Activated gamma-delta T cell (primary cell): ENCODE measurements around the gene CFAP46.
"Not testable (repeated sequence)": the region's sequence is repeated elsewhere in the genome, so short reads cannot be mapped to it uniquely, and the experiment has no call there.

ENCODE experiments used
- DNase-seq: peaks from one replicate; lab custom pipeline; 2025; lab: John Stamatoyannopoulos, UW

CFAP46 gene

DNA sequence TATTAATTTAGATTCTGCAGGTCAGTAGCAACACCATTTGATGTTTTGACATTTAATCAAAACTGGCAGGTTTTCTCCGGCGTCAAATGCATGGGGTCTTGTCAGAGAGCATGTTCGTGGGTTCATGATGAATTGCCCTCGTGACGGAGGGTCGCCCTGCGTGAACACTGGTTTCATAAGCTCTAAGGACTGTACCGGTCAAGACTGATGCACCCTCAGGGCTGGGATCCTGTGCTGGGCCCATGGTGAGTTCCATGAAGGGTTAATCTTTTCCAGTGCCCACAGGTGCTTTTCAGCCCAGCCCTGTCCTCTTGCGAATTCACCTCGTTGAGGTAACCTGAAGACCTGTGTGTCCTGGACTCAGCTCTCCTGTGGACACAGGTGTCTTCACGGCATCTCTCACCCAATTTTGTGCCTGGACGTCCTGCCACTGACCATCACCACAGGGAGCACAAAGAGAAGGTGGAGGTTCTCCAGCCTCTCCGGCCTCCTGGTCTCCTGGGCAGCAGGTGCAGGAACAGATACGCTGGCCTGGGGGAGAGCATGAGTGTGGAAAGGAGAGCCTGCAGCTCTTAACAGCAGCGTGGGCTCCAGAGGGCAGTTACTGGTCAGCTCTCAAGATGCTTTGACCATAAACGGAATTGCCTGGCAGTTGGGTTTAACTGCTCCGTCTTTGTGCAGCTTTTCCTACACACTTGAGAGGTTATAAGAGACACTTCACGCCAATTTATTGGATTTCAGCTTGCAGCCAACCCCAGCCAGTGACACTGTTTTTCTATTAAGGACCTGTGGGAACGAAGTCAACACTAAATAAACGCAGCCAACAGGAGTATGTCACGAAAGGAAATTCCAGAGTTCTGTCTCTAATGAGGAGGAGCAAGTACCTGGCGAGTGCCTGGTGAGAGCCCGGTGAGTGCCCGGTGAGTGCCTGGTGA, 37.4 kb upstream of the CFAP46 start:
- no peak for DNase-seq

DNA sequence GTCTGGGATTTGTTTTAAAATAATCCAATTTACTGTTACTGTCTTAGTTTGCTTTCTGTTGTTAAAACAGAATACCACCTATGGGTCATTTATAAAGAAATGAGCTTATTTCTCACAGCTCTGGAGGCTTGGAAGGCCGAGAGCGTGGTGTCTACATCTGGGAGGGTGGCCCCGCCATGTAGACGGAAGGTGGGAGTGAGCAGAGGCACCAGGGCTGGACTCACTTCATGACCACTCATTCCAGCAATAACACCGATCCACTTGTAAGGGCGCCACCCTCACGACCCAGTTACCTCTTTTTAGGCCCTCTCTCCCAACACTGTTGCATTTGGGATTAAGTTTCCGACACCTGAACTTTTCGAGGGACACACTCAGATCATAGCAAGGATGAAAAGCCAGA, 36.2 kb upstream of the CFAP46 start:
- DNase-seq = no peak

DNA sequence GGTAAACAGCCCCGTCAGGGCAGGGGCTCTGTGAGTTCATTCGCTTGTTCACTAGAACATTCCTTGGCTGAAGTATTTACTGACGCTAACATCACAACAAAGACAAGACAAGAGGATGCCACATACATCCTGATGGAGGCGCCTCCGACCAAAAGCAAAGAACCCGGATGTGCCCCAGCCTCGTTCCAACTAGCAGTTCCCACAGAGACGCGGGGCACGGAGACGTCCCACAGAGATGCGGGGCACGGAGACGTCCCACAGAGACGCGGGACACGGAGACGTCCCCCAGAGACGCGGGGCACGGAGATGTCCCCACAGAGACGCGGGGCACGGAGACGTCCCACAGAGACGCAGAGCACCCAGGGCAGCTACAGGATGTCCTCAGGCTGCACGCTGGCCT, 35.4 kb upstream of the CFAP46 start:
- no peak for DNase-seq

DNA sequence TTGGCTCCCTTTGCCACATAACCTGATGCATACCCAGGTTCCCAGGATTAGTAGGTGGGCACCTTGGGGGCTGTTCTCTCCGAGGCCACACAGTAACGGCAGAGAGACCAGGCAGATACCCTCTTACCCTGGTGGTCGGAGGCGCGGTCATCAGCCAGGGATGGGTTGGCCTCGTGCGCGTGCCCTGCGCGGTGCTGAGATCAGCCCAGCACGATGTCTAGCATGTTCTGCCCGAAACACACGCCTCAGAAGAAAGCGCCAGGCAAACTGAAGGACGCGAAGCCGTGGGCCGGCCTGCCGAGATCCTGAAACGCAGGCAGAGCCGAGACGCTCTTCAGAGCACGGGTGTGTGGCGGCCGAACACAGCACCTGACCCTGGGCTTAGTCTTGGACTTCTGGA, 34.7 kb upstream of the CFAP46 start:
- DNase-seq = no peak

GRCh38 chr10:132975831-132976682, 33.7 kb upstream of the CFAP46 start:
- DNase-seq = no peak

DNA sequence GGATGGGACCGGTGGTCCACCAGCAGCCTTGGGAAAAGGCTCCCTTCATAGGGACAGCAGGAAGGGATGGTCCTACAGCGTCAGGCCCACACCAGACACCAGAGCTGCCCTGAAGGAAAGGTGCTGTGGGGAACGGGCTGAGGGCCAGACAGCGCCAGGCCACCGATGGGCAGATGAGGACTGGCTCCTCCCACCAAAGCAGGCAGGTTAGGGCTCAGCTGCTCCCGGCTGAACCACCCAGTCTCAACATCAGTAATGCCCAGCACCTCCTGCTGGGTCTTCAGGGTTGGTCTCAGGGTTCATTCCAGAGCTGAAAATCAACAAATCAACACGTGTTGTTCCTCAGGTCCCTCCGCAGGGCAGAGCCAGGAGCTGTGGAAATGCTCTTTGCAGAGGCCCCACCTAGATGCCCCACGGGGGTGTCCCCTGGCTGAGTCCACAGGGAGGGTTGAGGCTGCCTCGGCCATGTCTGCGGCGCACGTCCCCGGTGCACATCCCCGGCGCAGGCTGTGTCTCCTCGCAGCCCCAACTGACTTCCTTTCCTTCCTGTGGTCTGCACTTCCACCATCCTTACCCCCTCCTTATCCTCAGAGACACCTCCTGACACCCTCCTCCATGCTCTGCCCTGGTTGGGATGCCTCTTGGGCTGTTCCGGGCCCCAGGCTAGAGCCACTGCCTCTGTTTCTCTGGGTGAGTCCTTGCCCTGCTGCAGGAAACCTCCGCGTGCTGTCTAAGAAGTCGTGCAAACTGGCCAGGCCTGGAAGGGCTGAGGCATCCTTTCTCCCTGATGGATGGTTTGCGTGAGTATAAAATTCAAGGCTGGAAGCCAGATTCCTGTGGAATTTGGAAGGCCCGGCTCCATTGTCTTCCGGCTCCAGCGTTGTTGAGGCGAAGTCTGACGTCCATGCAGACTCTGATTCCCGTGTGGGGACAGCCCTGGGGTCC, 32.8 kb upstream of the CFAP46 start:
- no peak for DNase-seq

DNA sequence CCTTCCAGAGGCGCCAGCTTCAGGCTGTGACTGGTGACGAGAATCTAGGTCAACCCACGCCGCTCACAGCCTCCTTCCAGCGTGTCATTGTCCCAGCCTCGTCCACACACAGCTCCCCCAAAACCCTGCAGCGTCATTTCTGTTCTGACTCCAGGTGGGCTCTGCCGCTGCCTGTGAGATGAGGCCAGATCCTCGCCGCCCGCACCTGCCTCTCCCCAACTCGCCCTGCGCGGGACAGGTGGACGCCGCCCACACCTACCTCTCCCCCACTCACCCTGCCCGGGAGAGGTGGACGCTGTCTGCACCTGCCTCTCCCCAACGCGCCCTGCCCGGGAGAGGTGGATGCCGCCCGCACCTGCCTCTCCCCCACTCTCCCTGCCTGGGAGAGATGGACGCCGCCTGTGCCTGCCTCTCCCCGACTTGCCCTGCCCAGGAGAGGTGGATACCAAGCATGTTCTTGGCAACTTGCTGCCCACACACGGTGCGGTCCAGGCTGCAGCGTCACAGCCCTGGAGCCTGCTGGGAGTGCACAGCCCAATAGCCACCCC, 32.0 kb upstream of the CFAP46 start:
- no peak for DNase-seq

- no peak for DNase-seq
These were observed 31.5 kb upstream of the CFAP46 start for GRCh38 chr10:132973903-132974241.

DNA sequence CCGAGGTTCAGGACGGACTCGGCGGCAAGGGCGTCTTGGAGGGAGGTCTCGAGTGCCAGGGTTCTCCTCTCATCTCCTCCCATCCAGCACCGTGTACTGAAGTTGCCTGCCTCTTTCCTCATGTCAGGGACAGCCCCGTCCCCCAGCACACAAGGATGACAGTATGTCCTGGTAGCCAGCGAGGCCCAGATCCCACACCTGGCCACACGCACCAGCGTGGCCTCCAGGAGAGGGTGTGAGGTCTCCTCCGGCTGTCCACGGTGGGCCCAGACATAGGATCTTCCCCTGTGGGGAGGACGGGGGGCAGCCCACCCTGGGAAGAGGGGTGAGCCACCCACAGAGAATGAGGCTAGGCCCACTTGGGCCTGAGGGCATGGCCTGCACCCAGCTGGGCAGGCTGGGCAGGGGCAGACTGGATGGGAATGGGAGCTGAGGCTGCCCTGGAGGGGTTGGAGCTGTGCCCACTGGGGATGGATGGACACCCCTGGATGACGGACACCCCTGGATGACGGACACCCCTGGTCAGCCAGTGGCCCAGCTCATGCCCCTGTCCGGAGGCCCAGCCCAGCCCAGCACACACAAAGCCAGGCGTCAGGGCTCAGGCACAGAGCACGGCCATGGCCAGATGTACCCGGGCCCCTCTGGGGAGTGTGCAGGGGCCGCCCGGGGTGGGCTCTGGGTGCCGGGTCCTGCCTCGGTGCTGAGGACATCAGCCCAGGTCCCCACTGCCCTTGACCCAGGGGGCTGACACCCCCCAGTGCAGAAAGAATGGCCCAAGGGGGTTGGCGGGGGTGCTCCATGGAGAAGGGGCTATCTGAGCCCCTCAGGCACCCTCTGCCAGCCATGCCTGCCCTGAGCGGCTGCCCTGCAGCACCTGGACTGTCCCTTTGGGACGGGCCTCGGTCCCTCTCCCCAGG, 30.9 kb upstream of the CFAP46 start:
- no peak for DNase-seq

GRCh38 chr10:132972149-132972985, 30.0 kb upstream of the CFAP46 start:
- no peak for DNase-seq

DNA sequence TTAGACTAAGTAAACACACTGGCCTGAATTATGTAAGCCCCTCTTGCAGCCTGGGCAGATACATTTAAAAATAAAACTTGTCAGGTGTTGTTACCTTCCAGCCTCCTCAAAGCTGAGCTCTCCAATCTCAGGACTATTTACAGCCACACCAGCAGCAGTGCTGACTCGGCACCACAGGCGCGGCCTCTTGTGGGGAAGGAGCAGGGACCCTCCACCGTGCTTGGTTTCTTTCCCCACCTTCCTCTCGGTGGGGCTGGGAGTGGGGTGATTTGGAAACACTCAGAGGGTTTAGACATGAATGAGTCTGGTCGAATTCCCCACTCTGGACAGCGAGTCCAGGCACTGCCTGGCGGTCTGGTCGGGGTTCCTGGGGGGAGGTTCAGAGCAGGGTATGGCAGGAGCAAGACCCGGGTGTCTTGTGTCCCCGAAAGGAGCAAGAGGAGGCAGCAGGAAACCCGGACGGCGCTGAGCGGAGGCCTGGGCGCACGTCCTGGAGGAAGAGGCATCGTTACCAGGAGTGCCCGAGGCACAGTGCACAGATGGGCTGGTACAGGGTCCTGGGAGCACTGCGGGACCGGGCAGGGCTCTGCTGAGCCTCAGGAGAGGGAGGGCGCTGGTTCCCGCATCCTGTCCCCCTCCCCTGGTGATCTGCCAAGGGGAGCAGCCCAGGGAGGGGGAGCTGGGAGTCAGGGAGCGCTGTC, 29.2 kb upstream of the CFAP46 start:
- no peak for DNase-seq

GRCh38 chr10:132970641-132971438, 28.5 kb upstream of the CFAP46 start:
- DNase-seq = no peak

GRCh38 chr10:132967540-132967939, 25.2 kb upstream of the CFAP46 start:
- no peak for DNase-seq

GRCh38 chr10:132965411-132966057, 23.2 kb upstream of the CFAP46 start:
- no peak for DNase-seq

DNA sequence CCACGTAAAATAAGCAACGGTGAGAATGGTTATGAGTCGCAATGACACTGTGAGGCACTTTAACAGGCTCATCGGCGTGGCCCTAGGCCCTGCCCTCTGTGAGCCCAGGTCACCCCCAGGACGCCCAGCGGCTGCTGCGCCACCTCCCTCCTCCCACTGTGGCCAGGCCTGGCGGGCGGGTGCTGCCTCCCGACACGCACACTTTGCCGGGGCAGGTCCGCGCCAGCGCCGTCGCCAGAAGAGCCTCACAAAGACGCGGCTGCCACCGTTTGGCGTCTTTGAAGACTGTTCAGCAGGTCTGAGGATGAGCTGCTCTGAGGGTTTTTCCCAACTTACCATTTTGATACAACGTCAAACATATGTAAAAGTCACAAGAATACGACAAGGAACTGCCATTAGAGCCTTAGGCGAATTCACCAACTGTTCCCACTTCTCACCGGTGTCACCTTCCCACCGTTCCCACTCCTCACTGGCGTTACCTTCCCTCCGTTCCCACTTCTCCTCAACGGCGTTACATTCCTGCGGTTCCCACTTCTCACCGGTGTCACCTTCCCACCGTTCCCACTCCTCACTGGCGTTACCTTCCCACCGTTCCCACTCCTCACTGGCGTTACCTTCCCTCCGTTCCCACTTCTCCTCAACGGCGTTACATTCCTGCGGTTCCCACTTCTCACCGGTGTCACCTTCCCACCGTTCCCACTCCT, 22.5 kb upstream of the CFAP46 start:
- not testable (repeated sequence) for DNase-seq

GRCh38 chr10:132964231-132964630, 21.9 kb upstream of the CFAP46 start:
- no peak for DNase-seq

GRCh38 chr10:132963430-132963960, 21.1 kb upstream of the CFAP46 start:
- no peak for DNase-seq
